Left renal pelvis (tissue), 4 donors: ENCODE measurements around the gene MIOX. TPM values are rescaled to one million over a fixed set of nuclear protein-coding genes. Genes with fewer than 3 reads are reported as not detected.
"Not testable (repeated sequence)": the region's sequence is repeated elsewhere in the genome, so short reads cannot be mapped to it uniquely, and the experiment has no call there.

Experiments
- DNase-seq, 4 donors: peaks; one replicate each; pipeline ENCODE4 v3.0.0-alpha.2; 2013; ENCODE audit warnings: low read depth in 4 of 4, low spot score in 3 of 4
- polyA plus RNA-seq, 4 donors: library from polyadenylated mRNA; unstranded; fragments of 120-200 nt; gene quantifications; one replicate each; pipeline ENCODE4 v1.2.1, GENCODE V29; 2013; ENCODE audit not compliant: insufficient read length in 4 of 4

Gene MIOX
- polyA plus RNA-seq, 4 donors, result 0.44 to 12.5 (median 6.1) TPM

- no peak for DNase-seq
These were observed 26.5 kb downstream of the MIOX start for GRCh38 chr22:50513175-50513574.

GRCh38 chr22:50516068-50516467, 29.4 kb downstream of the MIOX start:
- no peak for DNase-seq

- DNase-seq, result no peak
These were observed 30.2 kb downstream of the MIOX start for GRCh38 chr22:50516891-50517290.

- no peak for DNase-seq
These were observed 31.0 kb downstream of the MIOX start for GRCh38 chr22:50517495-50518260.

- DNase-seq, result no peak
These were observed 31.9 kb downstream of the MIOX start for GRCh38 chr22:50518606-50519005.

- DNase-seq, result no peak
These were observed 32.5 kb downstream of the MIOX start for GRCh38 chr22:50519151-50519550.

- DNase-seq, result not testable (repeated sequence)
These were observed 33.5 kb downstream of the MIOX start for GRCh38 chr22:50520184-50520583.

- DNase-seq, result no peak
These were observed 34.3 kb downstream of the MIOX start for GRCh38 chr22:50520826-50521453.

- no peak for DNase-seq
These were observed 35.1 kb downstream of the MIOX start for GRCh38 chr22:50521710-50522109.

GRCh38 chr22:50522208-50522805, 35.6 kb downstream of the MIOX start:
- DNase-seq, result no peak

- DNase-seq, result no peak
These were observed 36.3 kb downstream of the MIOX start for GRCh38 chr22:50522806-50523438.

GRCh38 chr22:50523458-50523805, 36.8 kb downstream of the MIOX start:
- no peak for DNase-seq

- no peak for DNase-seq
These were observed 37.4 kb downstream of the MIOX start for GRCh38 chr22:50523806-50524675.

- no peak for DNase-seq
These were observed 38.0 kb downstream of the MIOX start for GRCh38 chr22:50524676-50525103.

GRCh38 chr22:50525104-50525857, 38.6 kb downstream of the MIOX start, which contains the start of gene SCO2:
Gene SCO2, minus strand, starts transcription at chr22:50525598. Its CDS starts 1,187 bp downstream, at chr22:50524411.
- peak; percentile 92 to 95 (median 92) for DNase-seq

GRCh38 chr22:50525858-50526107, 39.1 kb downstream of the MIOX start:
- no peak for DNase-seq

- peak in 1 of 4 donors; percentile 45 for DNase-seq
These were observed 39.6 kb downstream of the MIOX start for GRCh38 chr22:50526108-50526833.

GRCh38 chr22:50526834-50527801, 40.5 kb downstream of the MIOX start:
- DNase-seq, result no peak
